Effector CD8-positive, alpha-beta T cell (primary cell): ENCODE data around the gene FAM181A.

Experiments
- DNase-seq: peaks from one replicate; lab custom pipeline; 2025; lab: John Stamatoyannopoulos, UW
- total RNA-seq, 4 experiments: gene quantifications; one replicate each; lab custom pipeline; 2026; lab: John Stamatoyannopoulos, UW

The FAM181A gene
- total RNA-seq, result 0 to 0.24 (median 0.04) reads per million in 4 experiments

- DNase-seq, result no peak
These were observed at the start of gene FAM181A for GRCh38 chr14:93926873-93927799. Gene FAM181A (plus strand): TSS chr14:93927344. CDS start chr14:93928286, 942 bp downstream.

DNA sequence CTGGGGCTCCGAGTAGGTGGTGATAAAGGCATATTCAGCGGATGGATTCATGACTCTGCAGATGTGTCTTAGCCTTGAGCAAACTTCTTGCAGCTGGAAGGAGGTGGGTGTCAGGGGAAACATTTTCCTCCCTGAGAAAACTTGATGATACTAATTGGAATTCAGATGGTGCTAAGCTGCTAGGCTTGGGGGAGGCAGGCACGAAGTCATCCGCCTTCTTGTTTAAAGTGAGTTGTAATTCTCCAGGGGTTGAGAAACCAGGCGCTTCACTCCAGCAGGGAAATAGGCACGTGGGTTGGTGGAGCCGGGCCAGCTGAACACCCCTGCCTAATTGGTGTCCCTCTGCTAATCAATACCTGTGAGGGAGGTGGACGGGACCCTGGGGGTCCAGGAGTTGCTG, 48.9 kb upstream of the FAM181A start:
- no peak for DNase-seq

- DNase-seq, result no peak
These were observed 48.3 kb upstream of the FAM181A start for GRCh38 chr14:93878871-93879270.

DNA sequence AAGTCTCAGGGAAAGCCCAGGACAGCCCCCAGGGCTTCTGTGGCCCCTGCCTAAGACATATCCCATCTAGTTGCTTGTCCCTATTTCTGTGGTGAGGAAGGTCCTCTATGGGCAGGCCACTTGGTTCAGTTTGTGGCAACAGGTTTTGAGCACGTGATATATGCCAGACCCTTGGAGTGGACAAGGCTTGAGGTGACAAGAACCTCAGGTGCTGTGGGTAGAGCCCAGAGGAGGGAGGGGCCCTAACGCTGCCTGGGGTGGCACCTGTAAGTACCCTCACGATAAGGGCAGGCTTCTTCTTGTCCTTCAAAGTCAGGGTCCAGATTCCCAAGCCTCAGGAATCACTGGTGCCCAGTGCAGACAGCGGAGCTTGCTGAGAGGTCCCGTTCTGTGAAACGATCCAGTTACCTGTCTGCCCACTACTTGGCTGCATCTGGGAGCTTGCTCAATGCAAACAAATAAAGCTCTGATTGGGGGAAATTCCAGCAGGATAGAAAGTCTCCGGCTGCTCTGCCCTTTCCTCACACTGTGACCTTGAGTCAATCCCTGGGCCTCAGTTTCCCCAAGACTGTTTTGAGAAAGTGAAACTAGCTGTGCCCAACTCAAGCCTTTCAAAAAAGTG, 47.7 kb upstream of the FAM181A start:
- no peak for DNase-seq

- no peak for DNase-seq
These were observed 46.9 kb upstream of the FAM181A start for GRCh38 chr14:93880021-93880820.

- no peak for DNase-seq
These were observed 42.2 kb upstream of the FAM181A start for GRCh38 chr14:93884950-93885349.

DNA sequence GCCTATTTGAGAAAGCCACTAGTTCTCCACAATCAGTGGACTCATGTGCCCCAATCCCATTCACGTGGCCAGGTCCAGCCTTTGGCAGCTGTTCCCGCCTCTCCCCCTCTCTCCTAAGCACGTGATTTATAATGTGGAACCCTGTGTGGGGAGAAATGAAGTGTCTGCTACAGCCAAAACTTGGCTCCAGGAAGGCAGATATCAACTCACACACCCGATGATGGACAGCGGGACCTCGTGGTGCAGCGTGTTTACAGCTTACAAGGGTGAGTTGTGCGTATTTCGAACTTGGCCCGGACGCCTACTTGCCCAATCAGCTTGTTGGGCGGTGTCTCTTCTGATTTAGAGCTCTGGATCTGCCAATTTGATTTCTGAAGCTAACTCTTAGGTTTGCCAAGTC, 38.1 kb upstream of the FAM181A start:
- DNase-seq, result no peak

GRCh38 chr14:93889739-93890483, 37.2 kb upstream of the FAM181A start:
- DNase-seq, result no peak

DNA sequence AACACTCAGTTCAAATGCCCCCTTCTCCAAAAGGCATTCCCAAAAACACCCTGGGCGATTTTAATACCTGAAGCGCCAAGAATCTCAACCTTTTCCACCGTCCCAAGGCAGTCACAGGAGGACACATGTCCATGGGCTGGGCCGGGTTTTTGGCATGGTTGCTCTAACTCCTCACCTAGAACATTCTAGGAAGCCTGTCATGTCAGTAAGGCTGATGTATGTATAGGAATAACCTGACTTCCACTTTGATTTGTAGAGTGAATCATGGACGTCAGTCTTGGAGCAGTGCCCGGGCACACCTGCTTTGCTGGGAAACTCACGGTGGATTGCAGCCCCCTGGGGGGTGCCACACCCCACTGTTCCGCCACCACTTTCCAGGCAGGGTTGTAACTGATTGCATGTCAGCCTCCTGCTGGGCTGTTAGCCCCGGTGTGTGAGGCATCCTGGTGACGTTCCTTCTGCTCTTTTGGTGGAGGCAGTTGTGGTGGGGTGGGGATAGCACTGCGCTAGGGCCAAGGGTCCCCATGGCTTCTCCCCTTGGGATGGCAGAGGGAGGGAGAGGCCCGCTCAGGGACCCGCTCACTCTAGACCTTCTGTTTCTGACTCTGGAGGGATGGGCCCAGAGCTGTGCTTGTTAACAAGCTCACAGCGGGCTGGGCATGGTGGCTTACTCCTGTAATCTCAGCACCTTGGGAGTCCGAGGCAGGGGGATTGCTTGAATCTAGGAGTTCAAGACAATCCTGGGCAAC, 35.2 kb upstream of the FAM181A start:
- no peak for DNase-seq

GRCh38 chr14:93892505-93892839, 34.7 kb upstream of the FAM181A start:
- DNase-seq, result no peak

- peak; percentile 47 for DNase-seq
These were observed 34.1 kb upstream of the FAM181A start for GRCh38 chr14:93892923-93893558.

GRCh38 chr14:93893661-93894261, 33.4 kb upstream of the FAM181A start:
- no peak for DNase-seq

DNA sequence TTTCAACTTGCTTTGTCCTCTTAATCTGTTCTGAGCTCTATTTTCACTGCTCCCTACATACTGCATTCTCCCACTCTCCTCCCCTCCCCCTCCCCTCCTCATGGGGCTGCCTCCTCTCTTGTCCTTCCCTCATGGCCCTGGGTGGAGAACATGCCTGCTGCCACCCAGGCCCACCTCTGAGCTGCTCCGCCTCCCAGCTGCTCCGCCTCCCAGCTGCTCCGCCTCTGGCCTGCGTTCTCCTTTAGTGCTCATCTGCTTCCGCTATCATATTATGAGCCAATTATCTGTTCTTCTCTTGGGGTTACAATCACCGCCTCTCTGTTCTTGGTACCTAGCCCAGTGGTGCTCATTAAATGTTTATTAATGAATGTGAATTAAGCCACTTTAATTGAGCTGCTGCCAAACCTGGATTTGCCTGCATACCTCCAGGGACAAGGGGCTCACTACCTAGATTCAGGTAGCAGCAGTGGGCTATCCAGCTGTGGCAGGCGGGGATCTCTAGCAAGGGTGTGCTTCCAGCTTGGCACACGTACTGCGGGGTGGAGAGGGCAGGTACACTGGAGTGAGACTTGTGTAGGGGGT, 32.0 kb upstream of the FAM181A start:
- DNase-seq, result no peak

DNA sequence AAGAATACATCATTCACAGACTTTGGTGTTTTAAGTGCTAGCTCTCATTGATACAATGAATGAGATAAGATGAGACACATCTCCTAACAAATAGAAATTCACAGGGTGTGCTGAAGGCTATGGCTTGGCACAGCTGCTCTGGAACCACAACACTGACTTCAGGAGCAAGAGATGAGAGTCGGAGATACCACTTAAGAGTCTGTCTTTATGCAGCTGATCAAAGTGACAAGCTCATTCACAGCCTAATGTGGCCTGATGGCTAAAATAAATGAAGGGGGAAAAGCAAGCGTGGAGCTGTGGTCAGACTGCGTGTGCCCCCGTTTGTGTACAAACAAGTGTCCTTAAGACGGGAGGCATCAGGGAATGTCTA, 29.7 kb upstream of the FAM181A start:
- DNase-seq, result no peak

- no peak for DNase-seq
These were observed 29.0 kb upstream of the FAM181A start for GRCh38 chr14:93898081-93898611.

DNA sequence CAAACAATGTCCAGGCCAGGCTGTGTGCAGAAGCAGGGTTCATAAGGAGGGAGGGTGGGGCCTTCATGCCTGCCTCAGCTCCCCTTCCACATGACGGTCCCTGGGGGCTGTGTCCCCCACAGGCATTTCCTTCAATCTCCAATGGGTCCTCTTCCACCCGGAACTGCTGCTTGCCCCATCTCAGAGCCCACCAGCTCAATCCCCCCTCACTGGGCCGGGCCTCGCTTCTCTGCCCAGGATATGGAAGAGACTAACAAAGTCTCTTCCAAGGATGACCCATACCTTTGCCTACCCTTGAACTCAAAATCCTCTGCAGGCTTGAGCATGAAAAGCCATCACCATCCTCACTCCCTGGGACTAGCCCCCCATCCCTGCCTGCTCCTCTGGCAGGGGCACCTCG, 28.4 kb upstream of the FAM181A start:
- no peak for DNase-seq

DNA sequence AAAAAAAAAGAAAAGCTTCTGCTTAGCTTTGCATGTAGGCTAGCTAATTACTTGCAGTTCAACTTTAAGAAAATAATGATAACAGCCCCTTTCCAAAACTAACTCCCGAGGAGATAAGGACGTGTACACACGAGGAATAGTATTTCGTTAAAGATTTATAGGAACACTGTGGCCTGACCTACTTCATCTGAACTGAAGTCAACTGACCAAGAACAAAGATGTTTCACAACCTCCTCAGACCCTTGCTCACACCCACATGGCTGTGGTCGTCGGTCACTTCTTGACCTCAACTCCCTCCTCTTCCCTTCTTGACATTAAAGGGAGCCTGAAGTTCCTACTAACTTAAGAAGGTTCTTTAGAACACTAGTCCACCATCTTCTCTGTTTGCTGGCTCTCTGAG, 25.3 kb upstream of the FAM181A start:
- no peak for DNase-seq

GRCh38 chr14:93902619-93903307, 24.4 kb upstream of the FAM181A start:
- no peak for DNase-seq
